Karpas-422 (cell line): ENCODE measurements around the gene MBTPS1. TPM values are rescaled to one million over a fixed set of nuclear protein-coding genes. Genes with fewer than 3 reads are reported as not detected.

Source experiments
- DNase-seq: peaks from one replicate; pipeline ENCODE4 v3.0.0-alpha.2; 2015
- H2AFZ ChIP-seq: fragments of 200-600 bp; sonication (generic); 2 replicates; pipeline ENCODE4 v1.6.1; 2014; ENCODE audit warnings: antibody characterized with exemption, low read length, mixed read lengths
- H3K27ac ChIP-seq: fragments of 200-600 bp; sonication (generic); 2 replicates; pipeline ENCODE4 v1.5.1; 2014; ENCODE audit warnings: mild to moderate bottlenecking, low read length, moderate library complexity
- H3K27me3 ChIP-seq: fragments of 200-600 bp; sonication (generic); 2 replicates; pipeline ENCODE4 v1.6.1; 2014; ENCODE audit warnings: low read length, mixed read lengths
- H3K36me3 ChIP-seq: fragments of 200-600 bp; sonication (generic); 2 replicates; pipeline ENCODE4 v1.6.1; 2014; ENCODE audit warnings: low read length, mixed read lengths; ENCODE audit not compliant: insufficient read depth
- H3K4me1 ChIP-seq: fragments of 200-600 bp; sonication (generic); 2 replicates; pipeline ENCODE4 v1.6.1; 2014; ENCODE audit warnings: mild to moderate bottlenecking, low read length, mixed read lengths
- H3K4me2 ChIP-seq: fragments of 200-600 bp; sonication (generic); 2 replicates; pipeline ENCODE4 v1.6.1; 2014; ENCODE audit warnings: low read length, low read depth, mild to moderate bottlenecking; ENCODE audit not compliant: poor library complexity, severe bottlenecking
- H3K4me3 ChIP-seq: fragments of 200-600 bp; sonication (generic); 2 replicates; pipeline ENCODE4 v1.5.1; 2014; ENCODE audit warnings: mild to moderate bottlenecking, antibody characterized with exemption, low read length, mixed read lengths
- H3K79me2 ChIP-seq: fragments of 200-600 bp; sonication (generic); 2 replicates; pipeline ENCODE4 v1.6.1; 2014; ENCODE audit warnings: mild to moderate bottlenecking, low read length, mixed read lengths
- H3K9ac ChIP-seq: fragments of 200-600 bp; sonication (generic); 2 replicates; pipeline ENCODE4 v1.6.0; 2014; ENCODE audit warnings: low read length
- H3K9me2 ChIP-seq: fragments of 200-600 bp; sonication (generic), shearing (Covaris generic); replicated peaks from 2 replicates; pipeline ENCODE4 v1.6.0; 2014; ENCODE audit warnings: mild to moderate bottlenecking, low read length, moderate library complexity; ENCODE audit not compliant: insufficient read depth
- H3K9me3 ChIP-seq: fragments of 300-700, 200-600 bp; sonication (generic); 2 replicates; pipeline ENCODE4 v1.6.1; 2014; ENCODE audit warnings: low read length, mixed read lengths
- H4K20me1 ChIP-seq: fragments of 200-600 bp; sonication (generic); 2 replicates; pipeline ENCODE4 v1.6.1; 2014; ENCODE audit warnings: mild to moderate bottlenecking, antibody characterized with exemption, low read length, low read depth; ENCODE audit not compliant: insufficient read depth
- total RNA-seq: library from RNA; depleted of rRNA; stranded (reverse); fragments of >200 nt; shearing (Covaris generic); gene quantifications from 2 replicates; pipeline ENCODE4 v1.2.3, GENCODE V29; 2014; ENCODE audit warnings: low replicate concordance

Gene MBTPS1
- total RNA-seq, 1 experiment from 2014 or later: 80.9 TPM

DNA sequence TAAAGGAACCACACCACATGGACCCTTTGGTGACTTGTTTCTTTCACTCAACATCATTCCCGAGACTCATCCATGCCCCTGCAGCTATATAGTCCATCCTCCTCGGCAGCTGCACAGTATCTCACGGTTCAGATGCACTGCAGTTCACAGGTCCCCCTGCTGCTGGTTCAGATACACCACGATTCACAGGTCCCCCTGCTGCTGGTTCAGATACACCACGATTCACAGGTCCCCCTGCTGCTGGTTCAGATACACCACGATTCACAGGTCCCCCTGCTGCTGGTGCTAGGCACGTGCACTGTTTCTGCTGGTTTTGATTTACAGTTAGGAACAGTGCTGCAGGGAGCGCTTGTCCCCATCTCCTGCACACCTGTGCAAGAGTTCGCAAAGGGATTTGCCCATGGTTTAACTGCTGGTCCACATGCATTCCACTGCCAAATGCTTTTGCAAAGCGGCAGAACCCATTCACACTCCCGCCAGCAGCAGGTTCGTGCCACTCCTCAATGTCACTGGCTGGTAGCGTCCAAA, 24.5 kb upstream of the MBTPS1 start:
- Histone ChIP-seq H3K27ac (peak overlapping the region; percentile 35), H3K79me2 (peaks cover 87% of the 10 kb centered on the region), H3K9me2 (no peaks in the 10 kb centered on the region), H3K9me3 (no peaks in the 10 kb centered on the region), H3K4me2 (peak overlapping the region; percentile 56), H3K36me3 (0 out of 2 replicates have a peak, but pooled peaks cover 3% of the 10 kb centered on the region), H4K20me1 (peaks cover 4% of the 10 kb centered on the region; the same call in 1 of the 2 replicates), H3K9ac (peak overlapping the region; percentile 3), H2AFZ (no peak overlapping the region), H3K4me1 (peaks cover 63% of the 10 kb centered on the region), H3K27me3 (no peaks in the 10 kb centered on the region), H3K4me3 (peak overlapping the region; percentile 14; the same call in 1 of the 2 replicates)
- peak; percentile 83 for DNase-seq

DNA sequence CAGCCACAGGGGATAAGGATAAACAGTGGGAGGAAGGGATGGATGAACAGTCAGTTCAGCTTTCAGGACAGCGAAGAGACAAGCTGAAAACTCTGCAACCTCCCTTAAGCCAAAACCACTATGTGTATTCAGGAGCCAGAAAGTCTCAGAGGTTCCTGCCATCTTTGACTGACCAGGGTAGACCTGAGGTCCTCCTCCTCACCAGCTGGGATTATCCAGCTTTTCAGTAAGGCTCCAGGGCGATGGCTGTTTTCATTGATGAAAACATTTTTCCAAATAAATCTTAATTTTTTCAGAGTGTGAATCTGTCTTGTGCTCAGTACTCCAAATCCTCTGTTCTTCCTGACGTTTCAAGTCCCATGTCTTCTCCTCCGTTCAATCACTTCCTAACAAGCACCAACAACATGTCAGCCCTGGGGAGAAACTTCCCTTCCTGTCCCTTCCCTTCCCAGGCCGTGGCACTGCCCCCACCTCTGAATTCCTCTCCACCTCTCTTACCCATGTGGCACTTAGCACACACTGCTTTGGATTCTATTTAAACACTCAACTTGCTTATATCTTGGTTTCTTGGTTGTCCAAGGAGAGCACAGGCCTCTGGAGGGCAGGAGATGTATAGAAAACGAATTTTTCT, 23.0 kb upstream of the MBTPS1 start:
- Histone ChIP-seq H3K4me2 (no peak overlapping the region), H3K9me3 (no peaks in the 10 kb centered on the region), H3K27ac (peak overlapping the region; percentile 58; the same call in 1 of the 2 replicates)

DNA sequence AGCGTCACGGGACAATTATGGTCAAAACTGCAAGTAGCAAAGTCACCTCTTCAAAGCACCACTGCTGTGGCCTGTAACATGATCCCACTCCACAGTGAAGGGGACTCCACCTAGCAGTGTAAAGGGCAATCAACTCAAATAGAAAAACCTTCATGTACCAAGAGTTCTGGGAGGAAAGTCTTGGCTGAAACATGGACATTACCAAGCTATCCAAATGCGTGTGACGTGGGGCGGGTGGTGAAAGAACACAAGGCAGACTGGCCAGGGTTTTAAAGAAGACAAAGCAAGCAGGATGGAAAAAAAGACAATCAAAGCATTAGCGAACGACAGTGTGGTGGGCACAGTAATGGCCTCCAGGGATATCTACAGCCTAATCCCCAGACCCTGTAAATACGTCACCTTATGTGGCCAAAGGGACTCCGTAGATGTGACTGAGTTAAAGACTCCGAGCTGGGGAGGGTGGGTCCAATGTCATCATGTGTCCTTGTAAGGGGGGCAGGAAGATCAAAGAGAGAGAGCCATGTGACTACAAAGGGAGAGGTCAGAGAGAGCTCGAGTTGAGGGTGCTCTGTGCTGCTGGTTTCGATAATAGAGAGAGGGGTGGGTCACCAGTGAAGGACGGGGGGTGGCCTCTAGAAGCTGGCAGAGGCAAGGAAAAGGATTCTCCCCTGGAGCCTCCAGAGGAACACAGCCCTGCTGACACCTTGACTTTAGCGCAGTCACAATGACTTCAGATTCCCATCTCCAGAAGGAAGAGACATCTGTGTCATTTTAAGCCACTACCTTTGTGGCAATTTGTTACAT, 22.3 kb upstream of the MBTPS1 start:
- Histone ChIP-seq H3K27me3 (no peaks in the 10 kb centered on the region), H2AFZ (no peak overlapping the region), H3K4me3 (no peak overlapping the region; the same call in 1 of the 2 replicates), H3K36me3 (0 out of 2 replicates have a peak, but pooled peaks cover 3% of the 10 kb centered on the region), H3K4me2 (peak overlapping the region; percentile 49), H3K9me3 (no peaks in the 10 kb centered on the region), H3K9ac (peak overlapping the region; percentile 13; the same call in 1 of the 2 replicates), H3K4me1 (peaks cover 59% of the 10 kb centered on the region), H3K9me2 (no peaks in the 10 kb centered on the region), H4K20me1 (no peaks in the 10 kb centered on the region; the same call in 1 of the 2 replicates), H3K79me2 (peaks cover 98% of the 10 kb centered on the region), H3K27ac (peak overlapping the region; percentile 58)
- peak; percentile 73 for DNase-seq

More for the DNA sequence above, 23.0 kb upstream of the MBTPS1 start:
- Histone ChIP-seq H3K27me3 (no peaks in the 10 kb centered on the region), H3K9ac (no peak overlapping the region; the same call in 1 of the 2 replicates), H3K9me2 (no peaks in the 10 kb centered on the region), H3K4me3 (no peak overlapping the region), H3K36me3 (0 out of 2 replicates have a peak, but pooled peaks cover 3% of the 10 kb centered on the region), H3K79me2 (peaks cover 98% of the 10 kb centered on the region), H2AFZ (no peak overlapping the region), H4K20me1 (peaks cover 4% of the 10 kb centered on the region; the same call in 1 of the 2 replicates), H3K4me1 (peaks cover 59% of the 10 kb centered on the region)
- no peak for DNase-seq

DNA sequence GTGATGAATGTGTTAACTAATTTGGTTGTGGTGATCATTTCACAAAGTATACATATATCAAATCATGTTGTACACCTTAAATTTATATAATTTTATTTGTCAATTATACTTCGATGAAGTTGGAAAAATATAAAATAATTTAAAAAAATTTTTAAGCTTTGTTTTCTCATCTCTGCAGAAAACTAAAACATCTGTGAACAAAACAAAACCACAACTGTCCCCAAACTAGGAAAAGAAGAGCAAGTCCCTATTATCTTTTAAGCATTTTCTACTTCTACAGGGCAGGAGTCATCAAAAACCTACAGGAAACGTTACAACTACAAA, 21.7 kb upstream of the MBTPS1 start:
- no peak for DNase-seq
- H4K20me1 ChIP-seq: no peaks in the 10 kb centered on the region
- peak overlapping the region; percentile 13; the same call in 1 of the 2 replicates for H3K9ac ChIP-seq
- H3K27me3 ChIP-seq: no peaks in the 10 kb centered on the region
- peaks cover 98% of the 10 kb centered on the region for H3K79me2 ChIP-seq
- peaks cover 57% of the 10 kb centered on the region for H3K4me1 ChIP-seq
- peak overlapping the region; percentile 58 for H3K27ac ChIP-seq
- H2AFZ ChIP-seq: no peak overlapping the region
- peak overlapping the region; percentile 49 for H3K4me2 ChIP-seq
- 0 out of 2 replicates have a peak, but pooled peaks cover 3% of the 10 kb centered on the region for H3K36me3 ChIP-seq
- H3K9me2 ChIP-seq: no peaks in the 10 kb centered on the region
- H3K4me3 ChIP-seq: no peak overlapping the region; the same call in 1 of the 2 replicates
- H3K9me3 ChIP-seq: no peaks in the 10 kb centered on the region

DNA sequence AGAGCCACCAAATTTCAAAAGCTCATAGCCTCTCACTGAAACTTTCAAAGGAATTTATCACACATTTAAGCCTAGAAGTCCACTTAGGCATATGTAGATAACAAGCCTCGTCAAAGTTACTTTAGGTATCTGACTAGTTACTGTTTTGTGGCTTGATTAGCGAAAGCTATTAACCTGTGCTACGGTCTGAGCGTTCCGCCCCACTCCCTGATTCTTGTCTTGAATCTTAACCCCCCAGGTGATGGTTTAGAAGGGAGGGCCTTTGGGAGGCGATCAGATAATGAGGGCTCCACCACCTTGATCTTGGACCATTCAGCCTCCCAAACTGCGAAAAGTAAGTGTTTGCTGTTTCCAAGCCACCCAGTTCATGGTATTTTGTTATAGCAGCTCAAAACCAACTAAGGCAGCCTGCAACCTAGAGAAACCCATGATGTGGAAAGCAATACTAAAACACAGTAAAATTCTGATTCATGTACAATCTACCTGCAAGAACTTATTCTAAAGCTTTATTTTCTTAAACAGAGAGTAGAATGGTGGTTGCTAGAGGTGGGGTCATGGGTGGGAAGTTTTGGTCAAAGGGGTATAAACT, 21.1 kb upstream of the MBTPS1 start:
- Histone ChIP-seq H3K27ac (peak overlapping the region; percentile 58), H3K27me3 (no peaks in the 10 kb centered on the region), H3K9me2 (no peaks in the 10 kb centered on the region), H3K9ac (peak overlapping the region; percentile 23; the same call in 1 of the 2 replicates), H3K4me1 (peaks cover 58% of the 10 kb centered on the region), H3K4me3 (no peak overlapping the region), H3K36me3 (0 out of 2 replicates have a peak, but pooled peaks cover 3% of the 10 kb centered on the region), H4K20me1 (no peaks in the 10 kb centered on the region), H2AFZ (no peak overlapping the region), H3K4me2 (peak overlapping the region; percentile 49), H3K9me3 (no peaks in the 10 kb centered on the region), H3K79me2 (peaks cover 96% of the 10 kb centered on the region)
- DNase-seq: no peak

DNA sequence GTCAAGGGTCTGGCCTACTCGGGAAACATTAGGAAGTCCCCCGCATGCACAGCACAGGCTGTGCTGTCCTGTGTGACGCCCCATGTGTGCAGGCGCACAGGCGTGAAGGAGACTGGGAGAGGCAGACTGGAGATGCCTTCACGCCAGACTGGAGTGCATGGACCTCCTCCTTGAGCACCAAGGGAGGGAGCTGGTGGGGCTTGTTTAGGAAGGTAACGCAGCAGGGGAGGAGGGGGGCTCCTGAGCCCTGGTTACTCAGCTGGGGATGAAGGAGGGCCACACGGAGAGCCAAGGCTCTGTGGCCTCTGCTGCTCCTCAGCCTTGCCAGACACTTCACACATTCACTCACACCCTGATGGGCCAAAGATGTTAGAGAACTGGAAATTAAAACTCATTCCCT, 20.5 kb upstream of the MBTPS1 start:
- Histone ChIP-seq H3K4me2 (no peak overlapping the region), H3K27ac (no peak overlapping the region), H3K9me2 (no peaks in the 10 kb centered on the region), H3K79me2 (peaks cover 96% of the 10 kb centered on the region), H2AFZ (no peak overlapping the region), H3K4me1 (peaks cover 59% of the 10 kb centered on the region), H3K9me3 (no peaks in the 10 kb centered on the region), H3K4me3 (no peak overlapping the region), H3K9ac (no peak overlapping the region), H3K36me3 (0 out of 2 replicates have a peak, but pooled peaks cover 3% of the 10 kb centered on the region), H4K20me1 (no peaks in the 10 kb centered on the region), H3K27me3 (no peaks in the 10 kb centered on the region)
- DNase-seq: no peak

DNA sequence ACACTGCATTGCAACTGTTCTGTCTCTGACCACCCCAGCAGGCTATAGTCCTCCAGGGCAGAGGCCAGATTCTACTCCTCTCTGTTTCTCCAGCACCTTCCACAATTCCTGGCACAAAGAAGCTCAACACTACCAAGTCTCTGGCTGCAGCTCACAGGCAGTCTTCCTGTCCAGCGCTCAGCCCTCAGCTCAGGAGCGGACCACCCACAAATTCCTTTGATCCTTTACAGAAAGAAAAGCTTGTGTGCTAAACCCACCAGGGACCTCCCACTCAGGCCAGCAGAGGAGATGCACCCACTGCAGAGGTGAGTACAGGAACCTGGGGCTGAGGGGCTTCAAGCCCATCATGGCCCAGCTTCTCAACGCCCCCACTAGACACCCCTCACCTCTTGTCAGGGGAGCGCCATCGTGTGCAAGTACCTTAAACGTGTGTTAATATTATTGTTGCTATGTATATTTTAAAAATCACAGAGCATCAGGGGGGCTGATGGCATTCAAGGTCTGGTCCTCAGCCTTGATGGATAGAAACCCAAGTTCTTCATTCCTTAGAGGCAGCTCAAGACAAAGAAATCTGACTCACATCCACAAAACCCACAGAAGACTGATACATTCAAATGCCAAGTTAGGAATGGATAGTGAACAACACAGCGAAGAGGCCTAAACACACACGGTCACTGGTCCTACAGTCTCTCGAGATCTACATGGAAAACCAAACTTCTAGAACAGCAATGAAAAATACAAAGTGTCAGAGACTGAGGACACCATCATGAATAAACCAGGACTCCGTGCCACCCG, 19.8 kb upstream of the MBTPS1 start:
- Histone ChIP-seq H3K36me3 (peaks cover 6% of the 10 kb centered on the region; the same call in 1 of the 2 replicates), H3K79me2 (peaks cover 95% of the 10 kb centered on the region), H2AFZ (no peak overlapping the region), H3K27me3 (no peaks in the 10 kb centered on the region), H4K20me1 (no peaks in the 10 kb centered on the region), H3K9me2 (no peaks in the 10 kb centered on the region), H3K9me3 (no peaks in the 10 kb centered on the region), H3K9ac (no peak overlapping the region), H3K27ac (no peak overlapping the region), H3K4me3 (no peak overlapping the region), H3K4me1 (peaks cover 56% of the 10 kb centered on the region), H3K4me2 (no peak overlapping the region)
- no peak for DNase-seq
